GM12873 (cell line): ENCODE results near the gene CYTH4.

Experiments used
- TF ChIP-seq, protein P1 (sequence below): IDR thresholded peaks from 2 replicates; pipeline ENCODE4 v1.5.1; 2012; ENCODE audit warnings: low read depth, mild to moderate bottlenecking, moderate library complexity, low read length, control low read depth; ENCODE audit not compliant: insufficient read depth; ENCODE audit errors: missing control alignments

Gene CYTH4, protein sequence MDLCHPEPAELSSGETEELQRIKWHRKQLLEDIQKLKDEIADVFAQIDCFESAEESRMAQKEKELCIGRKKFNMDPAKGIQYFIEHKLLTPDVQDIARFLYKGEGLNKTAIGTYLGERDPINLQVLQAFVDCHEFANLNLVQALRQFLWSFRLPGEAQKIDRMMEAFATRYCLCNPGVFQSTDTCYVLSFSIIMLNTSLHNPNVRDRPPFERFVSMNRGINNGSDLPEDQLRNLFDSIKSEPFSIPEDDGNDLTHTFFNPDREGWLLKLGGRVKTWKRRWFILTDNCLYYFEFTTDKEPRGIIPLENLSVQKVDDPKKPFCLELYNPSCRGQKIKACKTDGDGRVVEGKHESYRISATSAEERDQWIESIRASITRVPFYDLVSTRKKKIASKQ

DNA sequence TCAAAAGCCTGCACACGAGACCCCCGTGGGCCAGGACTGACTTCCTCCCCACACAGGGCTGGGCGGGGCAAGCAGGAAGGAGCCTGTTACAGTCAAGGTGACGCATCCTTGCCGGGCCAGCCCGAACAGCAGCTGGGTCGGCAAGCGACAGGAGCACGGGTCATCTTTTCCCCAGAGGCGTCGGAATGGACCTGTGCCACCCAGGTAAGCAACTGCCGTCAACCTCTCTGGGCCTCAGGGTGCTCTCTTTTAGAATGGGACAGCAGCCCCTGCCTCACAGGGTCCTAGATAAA, at the start of gene CYTH4:
Gene CYTH4 (plus strand): TSS at position 124 of the 293 bp plus-strand sequence. CDS start 62 bp downstream, at position 186.
- TF ChIP-seq, protein P1, sequence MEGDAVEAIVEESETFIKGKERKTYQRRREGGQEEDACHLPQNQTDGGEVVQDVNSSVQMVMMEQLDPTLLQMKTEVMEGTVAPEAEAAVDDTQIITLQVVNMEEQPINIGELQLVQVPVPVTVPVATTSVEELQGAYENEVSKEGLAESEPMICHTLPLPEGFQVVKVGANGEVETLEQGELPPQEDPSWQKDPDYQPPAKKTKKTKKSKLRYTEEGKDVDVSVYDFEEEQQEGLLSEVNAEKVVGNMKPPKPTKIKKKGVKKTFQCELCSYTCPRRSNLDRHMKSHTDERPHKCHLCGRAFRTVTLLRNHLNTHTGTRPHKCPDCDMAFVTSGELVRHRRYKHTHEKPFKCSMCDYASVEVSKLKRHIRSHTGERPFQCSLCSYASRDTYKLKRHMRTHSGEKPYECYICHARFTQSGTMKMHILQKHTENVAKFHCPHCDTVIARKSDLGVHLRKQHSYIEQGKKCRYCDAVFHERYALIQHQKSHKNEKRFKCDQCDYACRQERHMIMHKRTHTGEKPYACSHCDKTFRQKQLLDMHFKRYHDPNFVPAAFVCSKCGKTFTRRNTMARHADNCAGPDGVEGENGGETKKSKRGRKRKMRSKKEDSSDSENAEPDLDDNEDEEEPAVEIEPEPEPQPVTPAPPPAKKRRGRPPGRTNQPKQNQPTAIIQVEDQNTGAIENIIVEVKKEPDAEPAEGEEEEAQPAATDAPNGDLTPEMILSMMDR, result no peak

DNA sequence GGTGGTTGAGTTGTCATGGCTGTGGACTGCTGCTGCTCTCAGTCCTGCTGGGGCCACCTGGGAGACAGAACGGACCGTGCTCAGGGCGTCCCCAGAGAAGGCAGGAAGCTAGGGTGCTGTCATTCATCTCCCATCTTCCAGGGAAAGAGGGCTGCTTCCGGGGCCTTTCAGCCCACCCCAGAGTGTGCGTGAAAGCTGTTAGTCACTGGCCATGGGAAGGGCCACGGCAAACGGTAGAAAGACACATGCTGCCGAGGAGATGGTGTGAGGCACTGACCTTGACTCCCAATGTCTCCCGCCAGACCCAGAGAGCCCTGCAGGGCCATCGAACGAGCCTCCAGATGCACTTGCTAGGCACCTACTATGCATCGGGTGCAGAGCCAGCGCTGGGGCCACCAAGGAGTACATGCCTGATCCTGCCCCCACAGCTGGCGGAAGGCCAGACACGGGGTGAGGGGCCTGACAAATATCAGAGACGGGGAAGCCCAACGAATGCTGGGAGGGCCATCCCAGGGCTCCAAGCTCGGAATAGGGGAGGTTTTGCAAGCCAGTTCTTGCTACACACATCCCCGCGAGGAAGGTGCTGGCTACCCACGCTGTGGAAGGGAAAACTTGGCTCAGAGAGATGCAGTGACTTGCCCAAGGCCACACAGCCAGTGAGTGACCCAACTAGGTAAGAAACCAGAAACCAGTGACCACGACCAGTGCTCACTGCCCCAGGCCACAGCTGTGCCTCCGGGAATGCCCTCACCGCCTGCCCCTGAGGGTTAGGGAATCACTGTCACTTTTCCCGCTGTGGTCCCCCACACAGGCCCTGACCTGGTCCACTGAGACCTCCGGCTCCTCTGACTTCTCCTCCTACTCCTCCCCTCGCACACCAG, 48.3 kb upstream of the CYTH4 start:
- TF ChIP-seq, protein P1, result no peak

DNA sequence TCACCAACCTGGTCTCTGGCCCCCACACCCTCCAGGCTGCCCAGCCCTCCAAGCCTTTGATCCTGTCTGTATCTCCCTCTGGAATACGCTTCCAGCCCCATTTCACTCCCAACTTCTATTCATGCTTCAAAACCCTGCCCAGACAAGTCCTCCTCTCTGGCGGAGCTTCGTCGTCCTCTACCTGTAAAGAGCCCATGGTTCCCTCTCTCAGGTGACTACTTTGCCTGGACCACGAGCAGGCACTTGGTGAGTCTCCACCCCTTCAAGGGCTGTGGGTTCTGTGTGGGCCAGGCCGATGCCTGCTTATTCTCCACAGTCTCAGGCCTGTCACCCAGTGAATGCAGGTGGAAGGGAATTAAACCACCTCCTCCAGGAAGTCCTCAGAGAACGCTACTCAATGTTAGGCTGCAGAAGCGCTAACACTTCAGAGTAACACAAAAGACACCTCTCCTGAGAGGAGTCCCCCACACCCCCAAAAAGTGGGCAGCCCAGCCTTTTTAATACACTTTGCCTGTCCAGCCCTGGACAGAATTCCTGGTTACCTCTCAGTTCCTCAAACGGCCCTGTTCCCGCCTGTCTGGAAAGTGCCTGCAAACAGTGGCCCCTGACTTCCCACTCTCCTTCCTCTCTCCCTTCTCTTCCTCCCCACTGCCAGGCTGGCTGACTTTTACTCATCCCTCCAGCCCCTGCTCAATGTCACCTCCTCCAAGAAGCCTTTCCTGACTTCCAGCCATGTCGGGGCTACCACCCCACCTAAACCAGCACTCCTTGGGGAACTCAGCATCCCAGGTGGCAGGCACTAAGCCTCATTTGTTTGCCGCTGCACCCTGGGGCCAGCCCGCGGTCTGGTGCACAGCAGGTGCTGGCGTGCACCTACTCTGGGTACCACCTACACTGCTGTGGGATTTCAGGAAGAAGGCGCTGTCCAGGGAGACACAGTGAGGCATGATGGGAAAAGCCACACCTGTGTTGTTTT, 47.3 kb upstream of the CYTH4 start:
- TF ChIP-seq, protein P1, result no peak

DNA sequence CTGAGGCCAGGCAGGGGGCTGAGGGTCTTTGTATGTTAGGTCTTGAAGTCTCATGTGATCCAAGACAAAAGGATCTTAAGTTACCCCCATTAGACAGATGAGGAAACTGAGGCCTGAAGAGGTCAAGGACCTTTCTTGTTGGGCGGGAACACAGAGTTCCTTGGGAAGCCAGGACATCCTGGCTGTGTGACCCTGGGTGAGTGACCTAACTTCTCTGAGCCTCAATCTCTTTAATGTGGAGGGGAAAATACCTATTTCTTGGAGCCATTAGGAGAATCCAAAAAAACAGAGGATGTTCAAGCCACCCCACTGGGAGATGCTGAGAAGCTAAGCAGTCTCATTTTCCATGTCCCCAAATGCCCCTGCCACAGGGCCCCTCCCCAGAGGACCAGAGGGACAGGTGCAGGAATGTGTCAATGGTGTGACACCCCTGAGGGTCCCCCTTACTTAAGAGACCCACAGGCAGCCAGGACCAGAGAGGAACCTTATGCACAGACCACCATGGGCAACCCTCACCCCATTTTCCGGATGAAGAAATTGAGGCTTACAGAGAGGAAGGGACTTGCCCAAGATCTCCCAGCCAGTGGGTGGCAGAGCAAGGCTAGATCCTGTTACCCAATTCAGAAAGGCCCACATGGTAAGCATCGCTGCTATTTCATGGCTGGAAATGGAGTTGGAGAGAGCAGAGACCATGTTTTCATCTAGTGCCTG, 46.3 kb upstream of the CYTH4 start:
- TF ChIP-seq, protein P1, result no peak

DNA sequence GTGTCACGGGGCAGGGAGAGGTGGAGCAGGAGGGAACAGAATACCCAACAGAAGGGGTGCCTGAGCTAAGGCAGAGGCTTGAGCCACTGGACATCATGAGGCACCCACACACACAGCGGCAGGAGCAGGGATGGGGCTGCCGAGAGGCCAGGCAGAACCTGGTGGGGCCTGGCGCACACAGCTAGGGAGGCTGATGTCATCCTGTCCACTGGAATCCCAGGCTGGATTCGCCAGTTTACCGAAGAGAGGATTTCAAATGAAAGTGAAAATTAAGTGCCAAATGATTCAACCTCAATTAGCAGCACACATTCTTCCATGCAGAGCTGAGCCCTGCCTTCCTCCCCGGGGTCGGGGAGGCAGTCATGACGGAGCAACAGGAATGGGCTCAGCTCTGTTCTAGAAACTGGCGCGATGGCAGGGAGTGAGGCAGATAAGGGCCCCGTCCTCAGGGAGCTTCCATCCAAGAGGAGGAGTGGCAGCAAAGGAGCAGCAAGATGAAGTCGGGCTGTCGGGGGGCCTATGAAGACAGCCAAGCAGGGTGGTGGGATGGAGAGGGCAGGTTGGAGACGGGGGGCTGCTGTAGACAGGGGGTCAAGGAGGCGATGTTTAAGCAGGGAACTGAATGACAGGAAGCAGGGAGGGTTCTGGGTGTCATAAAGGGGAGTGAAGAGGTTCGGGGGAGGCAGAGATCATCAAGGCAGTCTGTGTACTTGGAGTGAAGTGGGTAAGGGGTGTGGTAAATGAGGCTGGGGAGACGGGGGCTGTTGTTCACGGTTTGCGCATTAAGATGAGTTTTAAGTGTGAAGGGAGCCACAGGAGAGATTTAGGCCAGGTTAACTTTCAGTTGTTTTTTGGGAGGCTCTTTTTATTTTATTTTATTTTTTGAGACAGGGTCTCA, 44.7 kb upstream of the CYTH4 start:
- TF ChIP-seq, protein P1, result no peak
